Upper lobe of left lung (tissue), 4 donors: ENCODE data around the gene LBHD1.

Source experiments
- CTCF ChIP-seq, 6 experiments: fragments of 450-650 bp in 4 of 6; fragments of 200-600 bp in 2 of 6; sonication (generic) in 2 of 6; IDR thresholded peaks; one replicate each; pipeline ENCODE4 v1.5.1; 2016 to 2019; ENCODE audit warnings: antibody characterized with exemption in 6 of 6
- EP300 ChIP-seq, 4 donors: sonication (generic); formaldehyde crosslinking; IDR thresholded peaks; one replicate each; pipeline ENCODE4 v1.5.1; 2017; ENCODE audit warnings: antibody characterized with exemption in 4 of 4, control low read depth in 2 of 4
- POLR2A ChIP-seq, 4 donors: fragments of 450-650 bp; IDR thresholded peaks; one replicate each; pipeline ENCODE4 v1.5.1; 2016 to 2017; ENCODE audit warnings: antibody characterized with exemption in 4 of 4, mild to moderate bottlenecking in 2 of 4
- POLR2AphosphoS5 ChIP-seq, 2 donors: sonication (generic); formaldehyde crosslinking; IDR thresholded peaks; one replicate each; pipeline ENCODE4 v1.5.1; 2017; ENCODE audit warnings: antibody characterized with exemption in 2 of 2

GRCh38 chr11:62678433-62678769 is 6.3 kb upstream of the LBHD1 start:
- TF ChIP-seq POLR2AphosphoS5 (IDR thresholded peaks at IDR 0.05) (no peak), CTCF (IDR thresholded peaks at IDR 0.05) (no peak), POLR2A (IDR thresholded peaks at IDR 0.05) (no peak), EP300 (IDR thresholded peaks at IDR 0.05) (no peak)
